ENCODE data around the gene LANCL2. TPM values are rescaled to one million over a fixed set of nuclear protein-coding genes. Genes with fewer than 3 reads are reported as not detected.

The LANCL2 gene
- total RNA-seq, 1 donor from 2014 or later: 7.1 TPM

- Histone ChIP-seq H3K79me2 (ENCODE audit: low read depth) (no peaks in the 10 kb centered on the region), H3K27ac (no peak overlapping the region), H2AFZ (replicated peaks) (no peak overlapping the region), H3K4me3 (no peak overlapping the region), H3F3A (ENCODE audit: low read depth) (peaks cover 4% of the 10 kb centered on the region), H3K4me2 (no peak overlapping the region), H3K27me3 (no peaks in the 10 kb centered on the region), H3K36me3 (no peaks in the 10 kb centered on the region), H3K9ac (no peak overlapping the region), H4K20me1 (ENCODE audit: low read depth) (no peaks in the 10 kb centered on the region), H3K9me3 (ENCODE audit: low read depth) (no peaks in the 10 kb centered on the region), H3K4me1 (no peaks in the 10 kb centered on the region)
- Mint-ChIP-seq H3K27ac (peak overlapping the region; percentile 67), H3K4me1 (peaks cover 5% of the 10 kb centered on the region), H3K27me3 (ENCODE audit: insufficient read depth, low read depth) (no peaks in the 10 kb centered on the region), H3K9me3 (no peaks in the 10 kb centered on the region), H3K36me3 (peaks cover 6% of the 10 kb centered on the region), H3K4me3 (no peak overlapping the region)
- TF ChIP-seq CTCF (IDR thresholded peaks at IDR 0.05): no peak
- TF ChIP-seq EZH2phosphoT487 (IDR thresholded peaks at IDR 0.05): no peak
- no peak for TF ChIP-seq EZH2 (IDR thresholded peaks at IDR 0.05)
- DNase-seq (ENCODE audit: low spot score): no peak
Measured at GRCh38 chr7:55473932-55474331, 108.8 kb downstream of the LANCL2 start.

GRCh38 chr7:55474944-55475854 lies 110.1 kb downstream of the LANCL2 start:
- Histone ChIP-seq H3K4me3 (no peak overlapping the region), H3K27ac (no peak overlapping the region), H3K4me1 (no peaks in the 10 kb centered on the region), H3K9ac (no peak overlapping the region), H2AFZ (replicated peaks) (no peak overlapping the region), H3K4me2 (no peak overlapping the region), H3K79me2 (ENCODE audit: low read depth) (no peaks in the 10 kb centered on the region), H3K9me3 (ENCODE audit: low read depth) (no peaks in the 10 kb centered on the region), H4K20me1 (ENCODE audit: low read depth) (no peaks in the 10 kb centered on the region), H3K36me3 (no peaks in the 10 kb centered on the region), H3K27me3 (no peaks in the 10 kb centered on the region), H3F3A (ENCODE audit: low read depth) (no peaks in the 10 kb centered on the region)
- Mint-ChIP-seq H3K4me1 (peaks cover 4% of the 10 kb centered on the region), H3K27ac (peak overlapping the region; percentile 30), H3K4me3 (no peak overlapping the region), H3K9me3 (no peaks in the 10 kb centered on the region), H3K27me3 (ENCODE audit: insufficient read depth, low read depth) (no peaks in the 10 kb centered on the region), H3K36me3 (peaks cover 6% of the 10 kb centered on the region)
- no peak for DNase-seq (ENCODE audit: low spot score)
- TF ChIP-seq EZH2 (IDR thresholded peaks at IDR 0.05) (no peak), EZH2phosphoT487 (IDR thresholded peaks at IDR 0.05) (no peak), CTCF (IDR thresholded peaks at IDR 0.05) (no peak)

GRCh38 chr7:55475855-55476803 lies 111.0 kb downstream of the LANCL2 start:
- H3K27ac Mint-ChIP-seq: peak overlapping the region; percentile 10
- H3F3A ChIP-seq (ENCODE audit: low read depth): no peaks in the 10 kb centered on the region
- no peaks in the 10 kb centered on the region for H3K36me3 ChIP-seq
- H3K27me3 ChIP-seq: no peaks in the 10 kb centered on the region
- no peak overlapping the region for H3K27ac ChIP-seq
- H3K4me1 ChIP-seq: no peaks in the 10 kb centered on the region
- no peak overlapping the region for H2AFZ ChIP-seq (replicated peaks)
- H3K9me3 Mint-ChIP-seq: no peaks in the 10 kb centered on the region
- H3K9ac ChIP-seq: no peak overlapping the region
- TF ChIP-seq EZH2 (IDR thresholded peaks at IDR 0.05) (no peak), EZH2phosphoT487 (IDR thresholded peaks at IDR 0.05) (no peak), CTCF (IDR thresholded peaks at IDR 0.05) (no peak)
- no peak overlapping the region for H3K4me3 Mint-ChIP-seq
- H3K4me2 ChIP-seq: no peak overlapping the region
- no peaks in the 10 kb centered on the region for H3K27me3 Mint-ChIP-seq (ENCODE audit: insufficient read depth, low read depth)
- H3K4me1 Mint-ChIP-seq: peaks cover 3% of the 10 kb centered on the region
- H3K79me2 ChIP-seq (ENCODE audit: low read depth): no peaks in the 10 kb centered on the region
- H3K9me3 ChIP-seq (ENCODE audit: low read depth): no peaks in the 10 kb centered on the region
- no peak for DNase-seq (ENCODE audit: low spot score)
- H4K20me1 ChIP-seq (ENCODE audit: low read depth): no peaks in the 10 kb centered on the region
- H3K4me3 ChIP-seq: no peak overlapping the region
- H3K36me3 Mint-ChIP-seq: peaks cover 1% of the 10 kb centered on the region

Measured in neural progenitor cell (in vitro differentiated cells).